GM21717 (cell line): ENCODE data around the gene GABRP.
"Not testable (repeated sequence)": the region's sequence is repeated elsewhere in the genome, so short reads cannot be mapped to it uniquely, and the experiment has no call there.

ENCODE experiments used
- ATAC-seq: cut with Tn5 transposase; IDR thresholded peaks from one replicate; pipeline ENCODE4 v1.9.1; 2021; ENCODE audit warnings: mild to moderate bottlenecking, moderate library complexity; ENCODE audit not compliant: unreplicated experiment

Gene GABRP

DNA sequence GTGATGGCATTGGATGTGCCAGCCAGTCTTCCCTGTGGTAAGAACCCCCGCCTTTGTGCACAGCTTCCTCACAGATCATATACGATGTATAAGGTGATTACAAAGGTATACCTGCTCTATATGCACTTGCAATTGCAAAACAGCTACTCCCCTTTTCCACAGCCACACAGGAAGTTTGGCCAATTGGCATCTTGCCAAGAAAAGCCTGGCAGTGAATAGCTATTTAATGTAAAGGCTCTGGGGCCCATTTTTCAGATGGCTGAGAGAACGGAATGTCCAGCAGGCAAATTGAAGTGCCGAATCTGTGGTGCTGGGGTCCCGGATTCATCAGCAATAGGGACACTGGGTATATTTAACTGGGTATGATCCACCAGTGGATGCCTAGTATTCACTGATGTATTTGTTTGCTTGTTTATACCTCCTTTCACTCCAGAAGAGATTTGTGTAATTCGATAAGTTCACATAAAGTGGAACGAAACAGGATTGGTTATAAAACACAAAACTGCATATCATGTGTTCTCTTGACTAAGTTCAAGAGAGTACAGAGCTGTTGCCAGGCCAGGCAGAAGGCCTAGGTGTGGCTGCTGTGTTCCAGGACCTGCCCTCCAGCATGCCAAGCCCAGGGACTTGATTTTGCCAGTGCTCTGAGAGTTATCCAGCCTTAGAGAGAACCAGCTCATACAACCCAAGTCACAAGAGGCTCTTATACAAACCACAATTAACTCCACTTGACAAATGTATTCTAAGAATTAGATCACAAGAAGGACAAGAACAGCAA is 27.7 kb upstream of the GABRP start:
- ATAC-seq, result no peak

GRCh38 chr5:170756691-170757090 is 26.8 kb upstream of the GABRP start:
- no peak for ATAC-seq

- ATAC-seq, result peak; percentile 62
Observed at GRCh38 chr5:170757182-170757601, 26.3 kb upstream of the GABRP start.

GRCh38 chr5:170757669-170758068 is 25.9 kb upstream of the GABRP start:
- no peak for ATAC-seq

GRCh38 chr5:170758481-170758880 is 25.0 kb upstream of the GABRP start:
- ATAC-seq, result no peak

DNA sequence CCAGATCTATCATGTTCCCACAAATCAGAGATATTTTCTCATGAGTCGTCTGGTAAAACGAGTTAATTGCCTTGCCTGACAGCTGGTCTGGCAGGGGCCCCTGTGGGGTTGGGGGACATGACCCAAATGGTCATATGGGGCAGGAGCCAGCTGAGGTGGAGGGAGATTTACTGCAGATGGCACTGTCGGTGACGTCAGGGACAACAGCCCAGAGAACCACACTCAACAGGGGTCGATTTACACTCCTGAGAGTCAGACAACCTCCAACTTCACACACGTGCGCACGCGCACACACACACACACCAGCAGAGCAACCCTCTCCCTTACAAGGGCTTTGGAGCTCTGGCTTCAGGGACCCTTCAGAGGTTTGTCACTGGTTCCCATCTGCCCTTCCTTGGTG is 23.4 kb upstream of the GABRP start:
- ATAC-seq, result no peak

DNA sequence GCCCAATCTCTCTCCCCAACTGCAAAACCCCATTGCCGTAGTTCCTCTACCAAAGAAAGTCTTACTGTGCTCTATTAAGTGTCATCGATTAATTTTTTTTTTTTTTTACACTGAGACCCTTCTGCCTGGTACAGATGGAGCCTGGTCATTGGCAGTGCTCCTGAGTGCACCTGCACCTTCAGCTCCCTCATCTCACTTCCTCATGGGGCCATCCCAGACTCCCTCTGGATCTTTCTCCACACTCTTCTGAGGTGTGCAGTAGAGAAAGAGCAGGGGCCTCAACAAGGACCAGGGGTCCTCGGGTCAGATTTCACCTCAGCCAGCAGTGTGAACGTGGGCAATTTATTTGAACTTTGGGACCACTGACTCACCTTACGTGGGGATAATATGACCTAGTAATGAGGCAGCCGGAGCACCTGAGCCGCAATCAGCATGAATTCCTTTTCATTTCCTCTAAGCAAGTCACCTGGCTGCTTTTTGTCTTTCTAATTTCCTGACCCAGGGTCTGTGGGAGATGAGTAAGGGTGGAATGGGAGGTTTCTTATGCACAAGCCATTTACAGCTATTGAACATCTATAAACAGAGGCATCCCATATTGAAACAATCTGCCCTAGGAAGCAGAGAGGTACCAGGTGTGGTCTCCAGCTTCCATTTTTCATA is 22.3 kb upstream of the GABRP start:
- no peak for ATAC-seq

DNA sequence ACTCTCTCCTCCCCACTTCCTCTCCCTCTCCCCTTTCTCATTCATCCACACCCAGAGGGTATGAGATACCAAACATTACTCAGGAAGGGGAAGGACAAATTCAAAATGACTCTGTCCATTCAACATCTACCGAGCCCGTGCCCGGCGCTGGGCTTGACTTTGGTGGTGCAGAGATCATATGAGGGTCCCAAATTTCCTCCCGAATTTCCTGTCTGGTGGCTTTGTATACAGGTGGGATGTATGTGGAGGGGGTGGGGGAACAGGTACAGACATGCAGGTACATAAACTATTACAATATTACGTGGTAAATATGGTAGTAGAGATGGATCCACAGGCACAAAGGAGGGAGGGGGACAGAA is 21.8 kb upstream of the GABRP start:
- no peak for ATAC-seq

GRCh38 chr5:170762298-170762697 is 21.2 kb upstream of the GABRP start:
- ATAC-seq, result not testable (repeated sequence)

DNA sequence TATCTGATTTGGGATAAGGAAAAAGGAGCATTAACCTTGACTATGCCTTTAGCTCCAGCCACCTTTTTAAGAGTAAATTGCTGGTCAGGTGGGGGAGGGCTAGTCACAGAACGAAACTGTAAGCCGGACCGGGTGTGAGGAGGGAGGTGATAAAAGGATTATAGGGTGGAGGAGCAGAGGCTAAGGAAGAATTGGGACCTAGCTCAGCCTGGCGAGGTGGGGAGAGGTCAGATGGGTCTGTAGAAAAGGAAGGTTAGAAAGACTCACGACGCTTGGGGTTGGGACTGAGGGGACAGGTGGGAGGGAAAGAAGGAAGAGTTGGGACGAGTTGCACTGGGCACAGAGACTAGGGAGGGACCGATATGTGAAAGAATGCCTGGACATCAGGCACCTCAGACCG is 17.7 kb upstream of the GABRP start:
- ATAC-seq, result not testable (repeated sequence)

- no peak for ATAC-seq
Observed at GRCh38 chr5:170769246-170769645, 14.3 kb upstream of the GABRP start.

DNA sequence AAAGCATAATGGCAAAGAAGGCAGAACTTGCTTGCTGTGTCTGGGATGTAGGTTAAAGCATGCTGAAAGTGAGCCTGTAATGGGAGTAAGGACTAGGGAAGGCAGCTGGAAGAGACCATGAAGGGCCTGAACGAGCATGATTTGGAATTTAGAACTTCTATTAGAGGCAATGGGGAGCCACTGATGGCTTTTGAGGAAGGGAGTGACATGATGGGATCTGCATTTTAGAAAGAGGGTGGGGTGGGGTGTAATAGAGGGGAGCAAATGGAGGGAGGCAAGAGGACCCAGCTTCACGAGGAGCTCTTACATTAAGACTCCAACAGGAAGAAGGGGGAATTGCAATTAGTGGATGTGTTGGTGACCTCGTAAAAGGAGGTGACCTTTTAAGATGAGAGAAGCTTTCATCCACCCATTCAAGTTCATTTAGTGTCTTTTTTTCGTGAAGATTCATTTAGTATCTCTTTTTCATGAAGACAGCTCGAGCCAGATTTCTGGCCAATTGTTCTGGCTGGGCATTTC is 13.6 kb upstream of the GABRP start:
- ATAC-seq, result no peak

DNA sequence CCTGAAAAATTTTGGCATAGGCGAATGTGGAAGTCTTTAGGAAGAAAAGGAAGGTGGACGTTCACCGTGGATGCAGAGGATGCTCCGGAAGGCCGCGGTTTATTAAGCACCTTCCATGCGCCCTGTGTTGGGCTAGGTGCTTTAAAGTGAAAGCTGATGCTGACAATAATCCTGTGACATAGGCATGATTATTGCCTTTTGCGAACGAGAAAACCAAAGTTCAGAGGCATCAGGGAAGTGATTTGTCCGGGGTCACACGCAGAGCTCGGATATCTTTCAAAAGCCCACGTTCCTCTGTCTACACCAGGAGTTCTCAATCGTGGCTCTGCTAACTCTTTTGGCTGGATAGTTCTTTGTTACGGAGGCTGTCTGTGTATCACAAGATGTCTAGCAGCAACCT is 12.0 kb upstream of the GABRP start:
- ATAC-seq, result no peak

DNA sequence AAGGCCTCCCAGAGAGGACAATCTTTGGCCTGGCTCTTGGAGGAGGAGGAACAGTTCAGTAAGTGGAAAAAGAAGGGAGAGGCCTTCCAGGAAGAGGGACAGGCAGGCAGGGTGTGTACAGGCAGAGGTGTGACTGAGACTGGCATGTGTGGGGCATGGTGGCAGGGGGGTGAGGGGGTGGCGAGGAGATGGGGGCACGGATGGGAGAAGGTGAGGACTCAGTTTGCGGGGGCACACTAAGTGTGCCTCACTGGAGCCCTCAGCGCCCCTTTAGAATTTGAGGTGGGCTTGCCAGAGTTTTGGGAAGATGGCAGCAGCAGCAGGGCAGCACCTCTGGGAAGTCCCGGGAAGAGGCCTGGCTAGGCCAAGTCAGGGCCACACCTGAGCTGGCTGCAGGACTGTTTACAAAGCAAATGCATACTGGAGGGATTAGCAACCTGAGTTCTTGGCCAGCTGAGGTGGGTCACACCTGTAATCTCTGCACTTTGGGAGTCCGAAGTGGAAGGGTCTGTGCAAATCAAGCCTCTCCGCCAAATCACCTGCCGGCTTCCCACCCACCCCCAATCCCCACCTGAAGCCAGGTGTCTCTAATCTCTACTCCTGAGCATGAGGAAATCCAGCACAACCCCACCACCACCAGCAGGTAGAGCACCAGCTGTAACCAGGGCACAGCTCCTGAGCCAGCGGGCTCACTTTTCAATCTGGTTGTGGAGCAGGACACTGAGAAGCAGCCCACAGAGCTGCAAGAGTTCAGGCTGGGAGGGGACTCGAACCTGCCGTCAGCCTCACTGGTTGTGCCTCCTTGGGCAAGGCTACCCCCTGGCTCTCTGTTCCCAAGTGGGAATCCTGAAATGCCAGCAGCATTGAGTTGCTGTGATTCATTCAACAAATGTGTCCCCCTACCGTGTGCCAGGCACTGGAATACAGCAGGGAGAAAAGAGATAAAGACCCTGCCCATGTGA is 10.2 kb upstream of the GABRP start:
- ATAC-seq, result no peak

GRCh38 chr5:170774831-170775230 is 8.7 kb upstream of the GABRP start:
- no peak for ATAC-seq

- no peak for ATAC-seq
Observed at GRCh38 chr5:170781946-170782345, 1.6 kb upstream of the GABRP start.

- ATAC-seq, result no peak
Observed at GRCh38 chr5:170782438-170782837, 1.1 kb upstream of the GABRP start.

GRCh38 chr5:170785416-170785815 is 1.9 kb downstream of the GABRP start:
- ATAC-seq, result no peak

GRCh38 chr5:170787216-170787615 is 3.7 kb downstream of the GABRP start:
- no peak for ATAC-seq

DNA sequence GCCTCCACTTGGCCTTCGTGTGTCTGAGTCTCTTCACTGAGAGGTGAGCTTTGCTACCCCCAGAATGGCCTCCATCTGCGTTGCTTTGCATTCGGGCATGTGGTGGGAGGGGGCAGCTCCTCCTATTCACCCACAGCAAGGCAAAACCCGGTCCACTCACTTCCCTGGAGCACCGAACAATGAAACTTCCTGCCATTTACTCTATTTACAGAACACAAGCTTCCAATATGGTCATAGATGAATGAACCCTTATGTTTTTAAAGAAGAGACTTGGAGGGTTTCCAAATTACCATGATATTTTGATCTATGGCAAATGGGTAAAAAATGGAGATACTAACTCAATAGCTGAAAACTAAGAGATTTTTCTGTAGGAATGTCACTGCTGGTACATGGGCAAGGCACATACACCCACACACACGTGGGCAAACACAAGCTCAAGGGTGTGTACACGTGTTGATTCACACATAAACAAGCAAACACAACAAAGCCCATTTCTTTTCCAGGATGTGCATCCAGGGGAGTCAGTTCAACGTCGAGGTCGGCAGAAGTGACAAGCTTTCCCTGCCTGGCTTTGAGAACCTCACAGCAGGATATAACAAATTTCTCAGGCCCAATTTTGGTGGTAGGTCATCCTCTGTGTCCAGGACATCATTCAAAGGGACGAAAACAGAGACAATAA is 5.2 kb downstream of the GABRP start:
- no peak for ATAC-seq
